GM18508 (cell line): ENCODE measurements around the gene SFXN5.

ENCODE experiments used
- ATAC-seq: cut with Tn5 transposase; IDR thresholded peaks from one replicate; pipeline ENCODE4 v1.9.1; 2021; ENCODE audit warnings: moderate number of reproducible peaks; ENCODE audit not compliant: insufficient read depth, unreplicated experiment

Gene SFXN5

GRCh38 chr2:72931280-72931910 is 140.1 kb downstream of the SFXN5 start:
- no peak for ATAC-seq

DNA sequence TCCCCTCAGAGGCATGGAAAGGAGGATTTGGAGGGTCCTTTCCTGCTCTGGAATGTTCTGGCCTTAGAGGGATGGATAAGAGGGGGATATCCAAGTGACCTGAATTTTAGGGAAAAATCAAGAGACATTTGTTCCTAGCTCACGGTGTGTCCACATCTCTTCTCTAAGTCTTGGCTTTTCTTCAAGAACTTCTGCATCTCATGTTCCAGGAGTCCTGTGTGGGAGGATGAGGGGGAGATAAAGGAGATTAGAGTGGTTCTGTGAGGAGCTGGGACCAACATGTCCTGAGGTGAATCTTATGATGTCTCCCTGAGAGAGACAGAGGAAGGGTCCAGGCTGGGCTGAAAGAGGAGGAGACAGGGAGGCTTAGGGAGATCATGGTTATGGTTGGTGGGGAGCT is 142.5 kb downstream of the SFXN5 start:
- ATAC-seq: no peak

DNA sequence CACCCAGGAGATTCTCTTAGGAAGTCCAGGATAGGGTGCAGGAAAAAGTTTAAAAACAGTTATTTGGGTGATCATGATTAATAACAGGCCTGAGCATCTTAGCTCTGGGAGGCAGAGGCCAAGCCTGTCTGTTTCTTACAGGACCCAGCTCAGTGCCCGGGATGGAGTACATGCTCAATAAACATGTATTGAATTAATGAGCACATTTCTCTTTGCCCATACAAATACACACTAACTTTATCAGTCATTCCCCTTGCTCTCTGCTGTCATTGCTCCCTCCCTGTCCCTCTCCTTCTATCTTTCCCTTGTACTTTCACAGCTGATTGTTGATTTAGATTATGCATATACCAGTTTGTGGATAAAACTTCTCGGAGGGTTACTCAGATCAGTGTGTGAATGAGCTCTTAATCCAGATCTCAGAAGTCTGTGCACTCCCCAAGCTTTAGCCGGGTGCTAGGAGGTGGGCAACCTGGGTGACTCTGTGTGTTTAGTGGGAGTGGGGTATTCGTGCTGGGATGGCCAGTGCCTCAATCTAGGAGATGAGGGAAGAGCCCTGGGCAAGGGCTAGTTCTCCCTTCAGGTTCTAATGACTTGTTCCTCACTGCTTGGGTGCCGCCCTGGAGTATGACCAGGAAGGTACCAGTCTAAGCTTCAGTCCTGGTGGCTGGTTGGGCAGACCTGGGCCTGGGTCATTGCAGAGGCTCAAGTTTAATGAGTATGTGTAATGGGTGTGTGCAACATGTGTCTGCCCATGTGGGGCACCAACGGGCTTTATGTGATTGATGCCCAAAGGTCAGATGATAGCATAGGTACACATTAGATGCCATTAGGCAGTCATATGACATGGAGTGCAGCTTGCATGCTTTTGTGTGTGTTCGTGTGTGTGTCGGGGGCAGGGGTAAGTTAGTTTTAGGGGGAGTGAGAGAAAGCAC is 143.6 kb downstream of the SFXN5 start:
- no peak for ATAC-seq

- no peak for ATAC-seq
Observed at GRCh38 chr2:72926811-72927465, 144.6 kb downstream of the SFXN5 start.

GRCh38 chr2:72926368-72926767 is 145.1 kb downstream of the SFXN5 start:
- no peak for ATAC-seq

GRCh38 chr2:72925328-72925943 is 146.1 kb downstream of the SFXN5 start:
- ATAC-seq: no peak

- ATAC-seq: no peak
Observed at GRCh38 chr2:72924353-72925240, 146.9 kb downstream of the SFXN5 start.

DNA sequence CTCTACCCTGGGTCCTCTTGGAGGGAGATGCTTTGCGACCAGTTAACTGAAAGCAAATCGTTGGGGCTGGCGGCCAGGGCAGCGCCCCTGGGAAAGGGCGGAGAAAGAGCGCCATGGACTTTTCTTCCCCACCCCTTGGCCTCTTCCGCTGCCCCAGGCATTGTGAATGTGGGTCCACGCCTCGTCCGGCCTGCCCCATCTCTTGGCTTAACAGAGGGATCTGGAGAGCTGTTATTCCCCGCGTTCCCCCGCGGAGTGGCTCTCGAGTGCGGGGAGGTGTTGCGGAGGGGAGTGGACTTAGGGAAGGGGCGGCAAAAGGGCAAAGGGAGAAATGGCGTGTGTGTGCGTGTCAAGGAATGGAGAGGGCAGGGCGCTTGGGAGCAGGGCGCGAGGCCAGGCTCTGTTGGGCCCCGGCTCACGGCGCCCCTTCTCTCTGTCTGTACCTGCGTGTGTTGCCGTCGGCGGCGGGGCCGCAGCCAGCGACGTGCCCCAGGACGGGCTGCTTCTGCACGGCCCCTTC is 147.6 kb downstream of the SFXN5 start:
- no peak for ATAC-seq

- no peak for ATAC-seq
Observed at GRCh38 chr2:72921853-72922252, 149.7 kb downstream of the SFXN5 start.

DNA sequence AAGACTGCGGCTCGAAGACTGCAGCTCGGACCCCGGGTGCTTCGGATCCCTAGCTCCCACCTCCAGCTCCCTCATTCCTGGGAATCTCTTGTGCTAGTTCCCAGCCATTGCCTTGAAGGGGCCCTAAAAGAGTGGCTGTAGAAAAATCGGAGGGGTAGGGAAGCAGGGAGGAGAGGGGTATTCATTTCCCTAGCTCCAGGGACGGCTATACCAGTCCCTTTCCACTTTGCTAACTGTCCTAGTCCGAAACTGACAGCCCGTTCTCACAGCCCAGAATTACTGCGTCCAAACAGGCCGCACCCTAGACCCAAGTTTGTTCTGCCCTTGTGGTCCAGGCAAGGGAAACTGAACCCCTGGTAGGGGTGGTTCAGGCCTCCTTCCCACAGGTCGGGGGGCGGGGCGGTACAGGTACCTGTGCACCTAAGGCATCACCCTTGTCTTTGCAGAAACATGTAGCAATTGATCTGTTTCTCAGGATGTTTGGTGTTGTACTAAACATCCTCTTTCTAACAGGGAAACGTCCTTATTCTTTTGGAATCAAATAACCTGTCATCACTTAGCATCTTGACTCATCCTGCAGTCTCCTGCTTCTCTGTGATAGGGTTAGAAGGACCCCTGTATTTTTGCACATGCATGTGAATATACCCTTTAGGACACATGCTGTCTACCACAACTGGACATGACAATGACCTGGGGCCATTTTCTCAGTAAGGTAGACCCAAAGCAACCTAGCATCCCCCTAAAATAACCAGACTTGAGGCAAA is 150.2 kb downstream of the SFXN5 start:
- ATAC-seq: no peak

DNA sequence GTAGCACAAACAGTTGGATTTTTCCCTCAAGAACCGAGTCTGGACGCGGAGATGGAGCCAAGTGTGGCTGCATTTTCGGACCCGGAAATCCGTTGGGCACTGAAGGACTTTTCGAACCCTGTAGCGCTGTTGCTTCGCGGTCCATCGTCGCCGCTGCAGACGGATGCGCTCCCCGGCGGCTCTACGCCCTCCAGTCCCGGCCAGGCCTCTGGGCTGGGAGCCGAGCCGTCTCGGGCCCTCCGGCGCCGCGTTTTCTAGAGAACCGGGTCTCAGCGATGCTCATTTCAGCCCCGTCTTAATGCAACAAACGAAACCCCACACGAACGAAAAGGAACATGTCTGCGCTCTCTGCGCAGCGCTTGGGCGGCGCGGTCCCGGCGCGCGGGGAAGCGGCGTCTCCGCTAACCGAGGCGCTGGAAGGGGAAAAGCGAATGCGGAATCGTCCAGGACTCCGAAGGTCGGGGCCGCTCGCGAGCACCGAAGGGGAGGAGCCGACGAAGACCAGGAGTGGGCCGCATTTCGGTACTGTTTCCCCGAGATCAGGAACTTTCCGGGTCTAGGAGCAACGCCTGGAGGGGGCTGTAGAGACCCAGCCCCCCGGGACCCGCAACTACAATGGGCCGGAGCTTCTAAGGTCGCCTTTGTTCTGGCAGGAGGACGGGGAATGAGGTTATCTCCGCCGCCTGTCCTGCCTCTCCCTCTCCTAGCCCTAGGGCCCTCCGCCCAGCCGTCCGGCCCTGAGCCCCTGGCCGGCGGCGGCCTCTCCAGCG is 151.0 kb downstream of the SFXN5 start:
- ATAC-seq: no peak

DNA sequence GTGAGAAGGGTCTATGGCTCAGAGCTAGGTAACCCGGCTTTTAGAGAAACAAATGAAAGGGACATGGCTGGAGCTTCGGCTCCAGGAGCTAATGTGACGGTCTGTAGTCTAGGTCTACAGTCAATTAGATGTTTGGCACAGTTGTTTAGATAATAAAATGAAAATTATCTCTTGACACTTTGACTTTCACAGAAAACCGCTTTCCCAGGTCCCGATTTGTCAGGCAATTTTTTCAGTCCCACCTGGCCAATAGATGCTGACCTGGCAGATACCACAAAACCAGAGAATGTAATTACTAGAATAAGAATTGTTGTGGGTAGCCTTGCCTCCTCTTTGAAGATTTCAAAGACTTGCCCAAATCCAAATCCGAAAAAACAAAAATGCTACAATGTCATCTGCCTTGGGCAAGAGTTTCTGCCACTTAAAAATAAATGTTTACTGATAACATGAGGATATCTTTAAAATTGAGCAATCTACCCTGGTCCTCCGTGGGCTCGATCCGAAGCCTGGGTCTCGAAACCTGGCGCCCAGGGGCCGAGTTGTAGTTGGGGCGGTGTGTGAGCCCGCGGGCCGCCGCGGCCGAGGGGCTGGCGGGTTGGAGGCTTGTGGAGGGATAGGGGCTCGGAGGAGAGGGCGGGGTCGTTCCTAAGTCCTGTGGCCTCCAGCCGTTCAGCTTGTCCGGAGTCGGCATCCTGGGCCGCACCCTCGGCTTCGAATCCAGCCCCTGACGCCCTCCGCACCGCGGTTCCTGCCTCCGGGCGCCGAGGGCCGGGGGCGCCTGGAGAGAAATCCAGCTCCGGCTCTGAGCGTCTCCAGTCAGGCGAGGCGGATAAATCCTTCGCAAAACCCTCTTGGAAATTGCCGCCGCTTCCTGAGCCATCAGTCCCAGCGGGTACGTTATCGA is 151.8 kb downstream of the SFXN5 start:
- no peak for ATAC-seq

DNA sequence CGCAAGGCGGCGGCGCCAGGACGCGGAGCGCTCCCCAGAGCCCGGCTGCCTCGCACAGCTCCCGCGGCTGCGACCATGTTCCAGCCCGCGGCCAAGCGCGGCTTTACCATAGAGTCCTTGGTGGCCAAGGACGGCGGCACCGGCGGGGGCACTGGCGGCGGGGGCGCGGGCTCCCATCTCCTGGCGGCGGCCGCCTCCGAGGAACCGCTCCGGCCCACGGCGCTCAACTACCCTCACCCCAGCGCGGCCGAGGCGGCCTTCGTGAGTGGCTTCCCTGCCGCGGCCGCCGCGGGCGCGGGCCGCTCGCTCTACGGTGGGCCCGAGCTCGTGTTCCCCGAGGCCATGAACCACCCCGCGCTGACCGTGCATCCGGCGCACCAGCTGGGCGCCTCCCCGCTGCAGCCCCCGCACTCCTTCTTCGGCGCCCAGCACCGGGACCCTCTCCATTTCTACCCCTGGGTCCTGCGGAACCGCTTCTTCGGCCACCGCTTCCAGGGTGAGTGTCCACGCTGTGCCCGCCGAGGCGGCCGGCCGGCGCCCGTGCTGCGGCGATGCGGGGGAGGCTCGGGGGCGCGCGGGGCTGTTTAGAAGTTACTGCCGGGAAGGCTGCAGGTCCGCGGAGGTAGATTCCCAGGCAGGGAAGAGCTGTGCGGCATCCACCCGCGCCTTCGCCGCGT is 153.5 kb downstream of the SFXN5 start:
- ATAC-seq: no peak

DNA sequence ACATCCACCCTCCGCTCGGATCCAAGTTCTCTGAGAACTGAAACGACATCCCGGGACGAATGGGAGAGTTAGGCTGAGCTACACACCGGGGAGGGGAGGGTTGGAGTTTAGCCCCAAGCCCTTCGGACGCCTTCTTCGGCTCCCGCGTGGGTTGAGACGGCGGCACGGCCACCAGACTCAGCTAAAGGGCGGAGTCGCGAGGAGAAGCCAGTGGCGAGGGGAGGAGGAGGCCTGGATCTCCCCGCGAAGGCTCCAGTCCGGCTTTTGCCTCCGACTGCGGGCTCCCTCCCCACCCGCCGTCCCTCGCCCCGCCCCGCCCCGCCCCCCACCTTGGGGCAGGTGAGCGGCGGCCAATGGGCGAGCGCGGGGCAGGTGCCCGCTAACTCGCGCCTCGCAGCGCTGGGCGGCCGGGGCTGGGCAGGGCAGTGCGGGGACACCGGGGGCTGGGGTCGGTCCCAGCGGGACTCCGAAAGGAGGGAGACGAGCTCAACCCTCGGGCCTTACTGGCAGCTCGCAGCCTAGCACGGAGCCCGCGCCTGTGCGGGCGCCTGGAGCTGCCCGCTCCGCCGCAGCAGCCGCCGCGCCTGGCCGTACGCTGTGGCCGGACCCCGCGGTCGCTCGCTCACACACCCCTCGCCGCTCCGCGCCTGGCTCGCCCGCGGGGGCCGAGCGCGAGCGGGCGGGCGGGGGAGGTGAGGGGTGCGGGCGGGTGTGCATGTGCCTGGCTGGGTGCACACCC is 154.2 kb downstream of the SFXN5 start, which contains the start of gene EMX1:
EMX1 (plus strand) TSS at position 382 of the 739 bp plus-strand sequence; CDS start at position 716, 334 bp downstream.
- no peak for ATAC-seq

DNA sequence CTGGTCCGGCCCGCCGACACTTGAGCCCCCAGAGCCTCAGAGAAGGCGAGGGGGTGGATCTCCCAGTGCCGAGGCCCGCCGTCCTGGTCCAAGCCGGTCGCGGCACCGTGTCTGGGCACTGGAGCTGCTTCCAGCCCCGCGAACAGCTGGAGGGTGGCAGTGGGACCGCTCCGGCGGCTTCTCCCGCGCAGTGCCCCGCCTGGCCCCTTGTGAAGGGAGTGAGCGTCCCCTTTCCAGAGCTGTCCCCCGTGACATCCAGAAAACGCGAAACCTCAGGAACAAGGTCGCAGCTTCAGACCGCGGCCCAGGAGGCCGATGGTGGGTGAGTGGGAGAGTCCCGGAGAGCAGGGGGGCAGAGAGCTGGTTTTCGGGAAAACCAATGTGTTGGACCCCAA is 154.8 kb downstream of the SFXN5 start:
- no peak for ATAC-seq
